ENCODE results near the gene SMIM14.
"Not testable (repeated sequence)": the region's sequence is repeated elsewhere in the genome, so short reads cannot be mapped to it uniquely, and the experiment has no call there.

The SMIM14 gene

DNA sequence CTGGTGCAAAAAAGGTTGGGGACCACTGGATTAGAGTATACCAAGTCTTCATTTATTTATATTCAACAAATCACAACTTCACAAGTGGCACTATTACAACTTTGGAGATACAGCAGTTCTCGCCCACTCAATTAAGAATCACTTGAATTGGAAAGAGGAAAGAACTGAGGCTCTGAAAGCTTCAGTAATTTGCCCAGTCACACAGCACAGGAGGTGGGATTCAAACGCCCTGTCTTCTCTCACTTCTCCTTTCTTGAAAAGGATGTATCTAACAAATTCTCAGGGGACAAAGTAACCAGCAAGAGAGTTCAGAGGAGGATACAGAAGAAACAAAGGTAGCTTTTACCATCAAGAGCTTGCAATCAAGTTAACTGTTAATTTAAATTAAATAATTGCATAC lies 12.4 kb downstream of the SMIM14 start:
- no peak overlapping the region for H3K4me3 Mint-ChIP-seq
- ATAC-seq (no peak), DNase-seq (ENCODE audit: low spot score in 2 of 2) (peak in 1 of 2 donors; percentile 15)
- H3K9me3 Mint-ChIP-seq = no peaks in the 10 kb centered on the region
- H3K27ac Mint-ChIP-seq = no peak overlapping the region
- peaks cover 6% of the 10 kb centered on the region for H3K4me1 Mint-ChIP-seq
- no peaks in the 10 kb centered on the region for H3K36me3 Mint-ChIP-seq

DNA sequence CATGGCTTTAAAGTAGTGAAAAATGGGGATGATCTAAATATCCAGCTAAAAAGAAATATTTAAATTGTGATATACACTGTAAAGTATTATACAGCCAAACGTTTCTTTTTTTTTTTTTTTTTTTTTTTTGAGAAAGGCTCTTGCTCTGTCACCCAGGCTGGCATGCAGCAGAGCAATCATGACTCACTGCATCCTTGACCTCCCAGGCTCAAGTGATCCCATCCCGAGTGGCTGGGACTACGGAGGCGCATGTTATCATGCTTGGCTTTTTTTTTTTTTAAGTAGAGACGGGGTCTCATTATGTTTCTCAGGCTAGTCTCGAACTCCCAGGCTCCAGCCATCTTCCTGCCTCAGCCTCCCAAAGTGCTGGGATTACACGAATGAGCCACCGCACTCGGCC lies 17.1 kb downstream of the SMIM14 start:
- DNase-seq (ENCODE audit: low spot score in 2 of 2) = peak in 1 of 2 donors; percentile 2
- H3K36me3 Mint-ChIP-seq = no peaks in the 10 kb centered on the region
- no peak overlapping the region for H3K4me3 Mint-ChIP-seq

DNA sequence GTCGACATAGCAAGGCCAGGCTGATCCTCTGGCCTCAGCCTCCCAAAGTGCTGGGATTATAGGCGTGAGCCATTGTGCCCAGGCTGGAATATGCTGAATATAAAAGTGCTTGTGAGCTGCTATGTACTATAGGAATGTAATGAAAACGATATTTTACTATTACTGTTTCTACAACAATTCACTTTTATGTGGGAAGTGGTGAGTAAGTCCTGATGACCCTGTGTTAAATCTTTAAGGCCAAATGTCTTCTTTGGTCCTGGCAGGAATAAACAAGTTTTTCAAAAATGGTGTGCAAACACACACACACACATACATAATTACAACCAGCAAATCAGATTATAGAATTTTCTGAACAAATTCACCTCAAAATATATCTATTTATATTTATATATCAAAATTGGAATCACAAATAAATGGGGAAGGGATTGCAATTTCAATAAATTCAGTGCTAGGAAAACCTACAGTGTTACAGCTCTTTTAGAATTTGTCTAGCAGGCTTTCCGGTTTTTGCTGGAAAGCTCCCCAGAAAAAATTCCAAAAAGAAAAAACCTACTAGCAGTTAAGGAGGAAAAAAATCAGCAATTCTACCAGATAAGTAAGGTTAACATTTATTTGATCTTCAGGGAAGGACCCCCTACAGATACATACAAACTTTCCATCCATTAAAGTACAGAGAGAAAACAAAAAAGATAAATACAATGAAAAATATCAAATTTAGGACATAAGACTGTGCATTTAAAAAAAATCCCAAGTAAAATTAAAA lies 17.9 kb downstream of the SMIM14 start:
- no peak for DNase-seq (ENCODE audit: low spot score in 2 of 2)
- Mint-ChIP-seq H3K9me3 (no peaks in the 10 kb centered on the region), H3K4me1 (peaks cover 5% of the 10 kb centered on the region), H3K36me3 (no peaks in the 10 kb centered on the region), H3K4me3 (no peak overlapping the region), H3K27ac (no peak overlapping the region)
- ATAC-seq = no peak

More for the DNA sequence above, 17.1 kb downstream of the SMIM14 start:
- H3K4me1 Mint-ChIP-seq = peaks cover 6% of the 10 kb centered on the region
- H3K9me3 Mint-ChIP-seq = no peaks in the 10 kb centered on the region
- no peak for ATAC-seq
- H3K27ac Mint-ChIP-seq = no peak overlapping the region

DNA sequence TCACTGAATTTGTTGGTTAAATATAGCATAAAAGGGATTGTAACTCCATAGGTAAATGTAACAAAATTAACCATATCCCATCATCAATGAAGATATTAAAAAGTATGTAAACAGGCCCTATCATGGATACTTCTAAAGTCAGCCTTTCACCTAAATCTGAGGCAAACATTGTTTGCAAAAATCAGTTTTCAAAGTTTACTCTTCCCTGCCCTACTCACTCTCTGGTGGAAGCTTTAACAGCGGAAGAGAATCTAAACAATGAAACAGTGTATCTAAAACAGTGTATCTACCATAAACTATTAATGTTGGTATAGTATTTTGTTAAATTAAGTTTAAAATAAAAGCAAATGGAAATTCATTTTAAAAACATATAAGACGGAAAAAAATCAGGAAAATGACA lies 21.1 kb downstream of the SMIM14 start:
- Mint-ChIP-seq H3K36me3 (no peaks in the 10 kb centered on the region), H3K9me3 (no peaks in the 10 kb centered on the region), H3K4me1 (no peaks in the 10 kb centered on the region), H3K27ac (no peak overlapping the region), H3K4me3 (no peak overlapping the region)
- no peak for DNase-seq (ENCODE audit: low spot score in 2 of 2)
- ATAC-seq = no peak

DNA sequence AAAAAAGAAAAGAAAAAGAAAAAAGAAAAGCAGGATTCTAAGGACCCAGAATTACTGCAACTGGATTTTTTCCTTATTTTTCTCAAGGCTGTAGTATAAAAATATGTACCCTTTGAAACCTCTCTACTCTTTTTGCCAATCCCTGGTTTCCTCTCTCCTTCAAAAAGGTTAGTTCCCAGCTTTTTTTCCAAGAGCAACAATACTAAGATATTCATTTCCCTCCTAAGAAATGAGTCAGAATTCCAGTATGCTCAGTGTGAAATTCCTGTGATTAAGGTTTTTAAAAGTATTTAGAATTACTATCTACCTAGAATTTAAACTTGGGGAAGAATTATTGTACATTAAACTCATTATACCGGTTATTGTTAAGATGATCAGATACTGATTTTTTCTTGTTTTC lies 22.0 kb downstream of the SMIM14 start:
- Mint-ChIP-seq H3K27ac (no peak overlapping the region), H3K36me3 (no peaks in the 10 kb centered on the region)

DNA sequence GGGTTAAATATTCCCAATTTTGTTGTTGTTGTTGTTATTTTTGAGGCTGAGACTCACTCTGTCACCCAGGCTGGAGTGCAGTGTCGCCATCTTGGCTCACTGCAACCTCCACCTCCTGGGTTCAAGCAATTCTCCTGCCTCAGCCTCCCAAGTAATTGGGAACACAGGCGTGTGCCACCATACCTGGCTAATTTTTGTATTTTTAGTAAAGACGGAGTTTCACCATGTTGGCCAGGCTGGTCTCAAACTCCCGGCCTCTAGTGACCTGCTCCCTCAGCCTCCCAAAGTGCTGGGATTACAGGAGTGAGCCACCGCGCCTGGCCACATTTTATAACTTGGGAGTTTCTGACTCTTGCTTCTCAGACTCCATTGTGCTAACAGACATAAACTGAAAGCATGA lies 22.6 kb downstream of the SMIM14 start:
- not testable (repeated sequence) for H3K36me3 Mint-ChIP-seq; H3K4me3 Mint-ChIP-seq; H3K27ac Mint-ChIP-seq; H3K4me1 Mint-ChIP-seq; DNase-seq (ENCODE audit: low spot score in 2 of 2); H3K9me3 Mint-ChIP-seq; ATAC-seq

More for the DNA sequence above, 22.0 kb downstream of the SMIM14 start:
- H3K4me1 Mint-ChIP-seq = no peaks in the 10 kb centered on the region
- no peak overlapping the region for H3K4me3 Mint-ChIP-seq
- no peak for DNase-seq (ENCODE audit: low spot score in 2 of 2)
- H3K9me3 Mint-ChIP-seq = no peaks in the 10 kb centered on the region
- ATAC-seq = no peak

DNA sequence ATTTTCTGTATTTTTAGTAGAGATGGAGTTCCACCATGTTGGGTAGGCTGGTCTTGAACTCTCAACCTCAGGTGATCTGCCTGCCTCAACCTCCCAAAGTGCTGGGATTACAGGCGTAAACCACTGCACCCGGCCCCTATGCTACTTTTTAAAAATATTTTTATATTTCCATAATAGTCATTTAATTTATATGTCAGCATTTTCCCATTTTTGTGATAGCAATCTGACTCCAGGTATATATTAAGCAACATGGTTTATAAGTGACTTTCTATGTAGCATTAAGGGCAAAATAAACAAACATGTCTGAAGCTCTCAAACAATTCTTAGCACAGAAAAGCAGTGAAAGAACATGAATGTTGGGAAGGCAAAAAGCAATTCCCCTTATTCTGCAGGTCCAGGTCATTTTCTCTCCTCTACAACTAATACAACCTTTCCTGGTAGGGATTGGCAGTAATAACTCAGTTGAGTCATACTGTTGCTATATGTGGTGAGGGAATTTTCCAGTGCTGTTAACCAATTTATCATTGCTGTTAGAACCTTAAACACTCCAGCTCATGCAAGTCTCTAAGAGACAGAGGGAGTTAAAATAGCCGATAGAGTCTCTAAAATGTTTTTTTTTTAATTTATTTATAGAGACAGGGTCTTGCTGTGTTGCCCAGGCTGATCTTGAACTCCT lies 24.0 kb downstream of the SMIM14 start:
- peak; percentile 62 for ATAC-seq
- Mint-ChIP-seq H3K27ac (no peak overlapping the region), H3K4me1 (peaks cover 4% of the 10 kb centered on the region), H3K4me3 (no peak overlapping the region), H3K36me3 (no peaks in the 10 kb centered on the region), H3K9me3 (no peaks in the 10 kb centered on the region)
- no peak for DNase-seq (ENCODE audit: low spot score in 2 of 2)

DNA sequence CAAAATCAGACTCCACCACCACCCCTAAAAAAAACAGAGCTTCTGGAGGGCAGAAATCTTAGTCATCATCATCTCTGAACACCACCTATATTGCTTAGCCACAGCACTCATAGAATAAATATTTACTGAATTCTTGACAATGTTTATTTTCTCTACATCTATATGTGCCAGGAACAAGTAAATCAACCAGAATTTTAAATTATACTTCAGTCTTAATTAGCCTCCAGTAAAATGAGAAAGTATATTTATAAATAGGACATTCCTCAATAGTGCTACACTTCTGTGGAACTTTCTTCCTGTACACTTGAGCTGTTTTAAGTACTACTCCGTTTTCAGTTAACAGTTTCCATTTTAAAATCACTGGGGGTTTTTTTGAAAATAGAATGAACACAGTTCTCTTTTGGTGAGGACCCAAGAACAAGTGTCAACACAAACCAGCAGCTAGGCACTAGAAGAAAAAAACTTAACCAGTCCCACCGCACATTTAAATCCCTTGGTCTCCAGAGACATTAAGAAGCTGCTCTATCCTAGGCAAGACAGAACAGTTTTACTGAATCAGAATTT lies 25.5 kb downstream of the SMIM14 start:
- Mint-ChIP-seq H3K27ac (no peak overlapping the region), H3K4me1 (peaks cover 11% of the 10 kb centered on the region), H3K4me3 (no peak overlapping the region), H3K9me3 (no peaks in the 10 kb centered on the region), H3K36me3 (no peaks in the 10 kb centered on the region)
- no peak for DNase-seq (ENCODE audit: low spot score in 2 of 2)
- ATAC-seq = no peak

DNA sequence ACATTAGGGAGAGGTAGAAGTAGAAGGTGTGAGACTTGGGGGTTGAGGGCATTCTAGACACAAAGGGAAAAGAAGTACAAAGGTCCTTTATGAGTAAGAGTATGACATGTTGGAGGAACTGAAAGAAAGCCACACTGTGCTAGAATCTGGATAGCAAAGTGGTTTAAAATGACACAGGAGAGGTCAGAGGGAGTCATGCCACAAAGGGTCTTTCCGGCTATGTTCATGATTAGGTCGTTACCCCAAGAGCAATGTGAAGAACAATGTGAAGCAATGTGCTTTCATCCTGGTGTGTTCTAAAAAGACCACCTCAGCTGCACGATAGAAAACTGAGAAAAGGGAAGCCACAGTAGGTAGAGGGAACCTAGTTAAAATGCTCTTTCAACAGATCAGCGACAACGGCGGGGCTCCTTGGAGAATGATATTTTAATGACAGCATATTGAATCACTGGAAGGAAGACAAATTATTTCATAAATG lies 29.2 kb downstream of the SMIM14 start:
- DNase-seq (ENCODE audit: low spot score in 2 of 2) (no peak), ATAC-seq (peak; percentile 99)
- Mint-ChIP-seq H3K36me3 (no peaks in the 10 kb centered on the region), H3K9me3 (peaks cover 4% of the 10 kb centered on the region), H3K4me3 (no peak overlapping the region), H3K27ac (no peak overlapping the region), H3K4me1 (peaks cover 11% of the 10 kb centered on the region)

DNA sequence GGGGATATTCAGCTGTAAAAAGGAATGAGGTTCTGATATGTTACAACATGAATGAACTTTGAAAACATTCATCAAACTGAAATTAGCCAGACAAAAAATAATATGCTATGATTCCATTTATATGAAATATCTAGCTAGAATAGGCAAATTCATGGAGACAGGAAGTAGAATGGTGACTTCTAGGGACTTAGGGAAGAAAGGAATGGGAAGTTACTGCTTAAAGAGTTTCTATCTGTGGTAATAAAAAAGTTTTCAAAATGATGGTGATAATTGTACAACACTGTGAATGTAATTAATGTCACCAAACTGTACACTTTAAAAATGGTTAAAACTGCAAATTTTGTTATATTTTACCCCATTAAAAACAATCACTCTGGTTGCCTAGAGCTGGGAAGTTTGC lies 30.2 kb downstream of the SMIM14 start:
- H3K36me3 Mint-ChIP-seq = no peaks in the 10 kb centered on the region
- peaks cover 11% of the 10 kb centered on the region for H3K4me1 Mint-ChIP-seq
- H3K4me3 Mint-ChIP-seq = no peak overlapping the region
- ATAC-seq (no peak), DNase-seq (ENCODE audit: low spot score in 2 of 2) (no peak)
- H3K27ac Mint-ChIP-seq = no peak overlapping the region
- H3K9me3 Mint-ChIP-seq = peaks cover 4% of the 10 kb centered on the region

DNA sequence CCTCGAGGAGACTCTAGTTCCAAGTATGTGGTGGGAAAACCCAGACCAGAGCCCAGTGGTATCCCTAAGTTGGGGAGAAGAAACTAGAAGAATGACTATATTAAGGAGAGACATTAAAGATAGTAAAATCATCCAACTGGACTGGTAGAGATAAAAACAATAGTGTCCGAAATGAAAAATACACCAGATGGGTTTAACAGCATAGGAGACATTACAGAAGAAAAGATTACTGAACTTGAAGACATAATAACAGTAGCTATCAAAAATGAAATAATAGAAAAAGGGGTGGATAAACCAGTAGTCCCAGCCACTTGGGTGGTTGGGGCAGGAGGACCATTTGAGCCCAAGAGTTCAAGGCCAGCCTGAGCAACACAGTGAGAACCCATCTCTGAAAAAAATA lies 31.9 kb downstream of the SMIM14 start:
- Mint-ChIP-seq H3K9me3 (peaks cover 4% of the 10 kb centered on the region), H3K27ac (no peak overlapping the region), H3K4me1 (peaks cover 11% of the 10 kb centered on the region), H3K36me3 (peaks cover 11% of the 10 kb centered on the region), H3K4me3 (no peak overlapping the region)
- ATAC-seq (no peak), DNase-seq (ENCODE audit: low spot score in 2 of 2) (no peak)

DNA sequence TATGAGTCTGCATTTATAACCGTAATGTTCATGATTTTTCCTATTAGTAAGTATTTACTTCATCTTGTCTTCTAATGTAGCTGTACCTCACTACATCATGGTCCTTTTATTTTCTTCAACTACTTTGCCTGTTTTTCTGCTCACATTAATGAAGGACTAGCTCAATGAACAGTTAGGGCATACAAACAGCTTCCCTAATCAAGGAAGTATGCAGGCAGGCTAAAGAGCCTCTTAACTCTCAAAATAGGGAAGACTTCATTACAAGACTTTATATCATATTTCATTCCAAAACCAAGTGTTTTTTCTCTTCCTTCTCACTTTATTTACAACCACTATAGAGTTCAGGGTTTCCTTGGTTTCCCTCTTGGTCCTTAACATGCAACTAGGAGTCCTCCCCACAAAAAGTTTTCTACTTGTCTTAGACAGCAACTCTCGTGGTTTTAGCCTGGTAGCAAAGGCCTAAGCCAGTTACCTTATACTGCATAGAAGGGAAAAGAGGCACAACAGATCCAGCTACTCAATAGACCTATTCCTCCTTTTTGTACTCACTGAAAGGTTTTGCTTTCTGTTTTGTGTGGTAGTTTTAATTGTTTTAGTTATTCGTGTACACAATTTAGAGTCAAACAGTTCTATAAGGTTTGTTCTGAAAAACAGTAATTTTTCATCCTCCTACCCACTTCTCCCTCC lies 40.8 kb downstream of the SMIM14 start:
- H3K36me3 Mint-ChIP-seq = peaks cover 19% of the 10 kb centered on the region
- H3K27ac Mint-ChIP-seq = peak overlapping the region; percentile 40
- no peak for DNase-seq (ENCODE audit: low spot score in 2 of 2)

DNA sequence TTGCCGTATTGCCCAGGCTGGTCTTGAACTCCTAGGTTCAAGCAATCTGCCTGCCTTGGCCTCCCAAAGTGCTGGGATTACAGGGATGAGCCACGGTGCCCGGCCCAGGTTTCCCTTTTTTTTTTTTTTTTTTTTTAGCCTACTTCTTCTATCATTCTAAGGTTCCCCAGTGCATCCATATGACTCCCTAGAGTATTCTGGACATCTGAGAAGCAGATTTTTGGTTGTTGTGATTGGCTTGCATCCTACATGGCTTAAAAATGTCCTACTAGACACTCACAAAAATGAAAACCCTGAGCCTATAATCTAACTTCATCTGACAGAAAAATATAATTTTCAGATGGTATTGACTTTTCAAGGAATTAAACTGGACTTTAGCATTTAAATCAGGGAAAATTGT lies 41.7 kb downstream of the SMIM14 start:
- H3K4me1 Mint-ChIP-seq = peaks cover 11% of the 10 kb centered on the region
- DNase-seq (ENCODE audit: low spot score in 2 of 2) (no peak), ATAC-seq (no peak)
- no peaks in the 10 kb centered on the region for H3K9me3 Mint-ChIP-seq
- H3K36me3 Mint-ChIP-seq = peaks cover 10% of the 10 kb centered on the region
- H3K27ac Mint-ChIP-seq = peak overlapping the region; percentile 45
- H3K4me3 Mint-ChIP-seq = no peak overlapping the region

More for the DNA sequence above, 40.8 kb downstream of the SMIM14 start:
- peak; percentile 34 for ATAC-seq
- Mint-ChIP-seq H3K9me3 (no peaks in the 10 kb centered on the region), H3K4me1 (peaks cover 11% of the 10 kb centered on the region), H3K4me3 (no peak overlapping the region)

DNA sequence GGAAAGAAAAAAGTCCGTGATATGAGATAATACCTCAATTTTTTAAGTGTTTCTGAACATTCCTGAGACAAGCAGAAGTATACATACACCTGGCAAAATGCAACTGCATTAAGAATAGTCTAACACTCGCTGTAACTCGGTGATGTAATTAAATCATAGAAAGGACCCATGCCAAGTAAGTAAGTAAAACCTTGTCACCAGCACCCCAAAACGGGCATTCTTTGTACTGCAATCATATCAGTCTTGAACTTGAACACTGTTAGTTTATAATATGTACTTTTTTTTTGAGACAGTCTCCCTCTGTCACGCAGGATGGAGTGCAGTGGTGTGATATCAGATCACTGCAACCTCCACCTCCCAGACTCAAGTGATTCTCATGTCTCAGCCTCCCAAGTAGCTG lies 47.4 kb downstream of the SMIM14 start:
- DNase-seq (ENCODE audit: low spot score in 2 of 2) (no peak), ATAC-seq (no peak)
- no peaks in the 10 kb centered on the region for H3K9me3 Mint-ChIP-seq
- no peak overlapping the region for H3K4me3 Mint-ChIP-seq
- no peaks in the 10 kb centered on the region for H3K4me1 Mint-ChIP-seq
- no peak overlapping the region for H3K27ac Mint-ChIP-seq
- H3K36me3 Mint-ChIP-seq = no peaks in the 10 kb centered on the region

DNA sequence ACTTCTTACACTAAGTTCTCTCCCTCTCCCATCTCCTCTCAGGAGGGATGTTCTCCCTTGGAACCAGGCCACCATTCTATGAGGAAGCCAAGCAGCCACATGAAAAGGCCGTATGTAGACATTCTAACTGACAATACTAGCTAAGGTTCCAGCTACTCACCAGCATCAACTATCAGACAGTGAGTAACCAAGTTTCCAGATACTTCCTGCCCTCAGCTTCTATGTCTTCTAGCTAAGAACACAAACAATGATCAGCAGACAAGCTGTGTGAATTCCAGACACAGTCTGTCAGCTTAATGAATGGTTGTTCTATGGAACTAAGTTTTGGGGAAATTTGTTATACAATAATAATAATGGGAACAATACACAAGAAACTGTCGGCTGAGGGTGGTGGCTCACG lies 50.8 kb downstream of the SMIM14 start:
- Mint-ChIP-seq H3K9me3 (no peaks in the 10 kb centered on the region), H3K27ac (no peak overlapping the region), H3K4me3 (no peak overlapping the region), H3K4me1 (no peaks in the 10 kb centered on the region), H3K36me3 (no peaks in the 10 kb centered on the region)
- DNase-seq (ENCODE audit: low spot score in 2 of 2) (no peak), ATAC-seq (no peak)

All from stimulated activated effector memory CD8-positive, alpha-beta T cell treated with anti-CD3 and anti-CD28 coated beads, Interleukin-12 subunit alpha, Interleukin-12 subunit beta, amount 100 ng/mL, for 72 hours (primary cell).